Measurements from ENCODE around the gene C1QTNF8. TPM values are rescaled to one million over a fixed set of nuclear protein-coding genes. Genes with fewer than 3 reads are reported as not detected.

Gene C1QTNF8
- total and polyA plus RNA-seq, 4 donors = not detected

- H3K4me1 ChIP-seq (ENCODE audit: control insufficient read depth in 4 of 4, insufficient read depth in 4 of 4, low read length in 3 of 4) = peaks cover 23 to 53% (median 34%) of the 10 kb centered on the region in 4 donors
- H3K36me3 ChIP-seq (ENCODE audit: control insufficient read depth in 4 of 4, insufficient read depth in 3 of 4, low read depth in 1 of 4, low read length in 3 of 4) = no peaks in the 10 kb centered on the region
- peaks cover 0 to 23% (median 0%) of the 10 kb centered on the region in 4 donors for H3K27me3 ChIP-seq (ENCODE audit: control insufficient read depth in 4 of 4, insufficient read depth in 4 of 4, low read length in 3 of 4)
- peak overlapping the region in 1 of 2 donors; percentile 7 for H3K27ac ChIP-seq (ENCODE audit: low read depth in 1 of 2, low read length in 2 of 2)
- TF ChIP-seq ZBTB33 (IDR thresholded peaks at IDR 0.05) (no peak), YY1 (IDR thresholded peaks at IDR 0.05) (no peak), SP1 (IDR thresholded peaks at IDR 0.05) (no peak), MAX (IDR thresholded peaks at IDR 0.05) (no peak), JUND (IDR thresholded peaks at IDR 0.05) (no peak), EGR1 (IDR thresholded peaks at IDR 0.05; ENCODE audit: low read depth in 2 of 2) (no peak), HNF4G (IDR thresholded peaks at IDR 0.05) (no peak), HNF4A (conservative IDR thresholded peaks at IDR 0.05) (no peak), GABPA (IDR thresholded peaks at IDR 0.05 in 1 of 2, conservative IDR thresholded peaks at IDR 0.05 in 1 of 2) (no peak), FOXA2 (IDR thresholded peaks at IDR 0.05) (no peak), RAD21 (IDR thresholded peaks at IDR 0.05) (no peak), NR2F2 (IDR thresholded peaks at IDR 0.05) (no peak), RXRA (IDR thresholded peaks at IDR 0.05) (no peak), TAF1 (conservative IDR thresholded peaks at IDR 0.05) (no peak), FOXA1 (IDR thresholded peaks at IDR 0.05) (no peak)
- TF ChIP-seq, protein P1, sequence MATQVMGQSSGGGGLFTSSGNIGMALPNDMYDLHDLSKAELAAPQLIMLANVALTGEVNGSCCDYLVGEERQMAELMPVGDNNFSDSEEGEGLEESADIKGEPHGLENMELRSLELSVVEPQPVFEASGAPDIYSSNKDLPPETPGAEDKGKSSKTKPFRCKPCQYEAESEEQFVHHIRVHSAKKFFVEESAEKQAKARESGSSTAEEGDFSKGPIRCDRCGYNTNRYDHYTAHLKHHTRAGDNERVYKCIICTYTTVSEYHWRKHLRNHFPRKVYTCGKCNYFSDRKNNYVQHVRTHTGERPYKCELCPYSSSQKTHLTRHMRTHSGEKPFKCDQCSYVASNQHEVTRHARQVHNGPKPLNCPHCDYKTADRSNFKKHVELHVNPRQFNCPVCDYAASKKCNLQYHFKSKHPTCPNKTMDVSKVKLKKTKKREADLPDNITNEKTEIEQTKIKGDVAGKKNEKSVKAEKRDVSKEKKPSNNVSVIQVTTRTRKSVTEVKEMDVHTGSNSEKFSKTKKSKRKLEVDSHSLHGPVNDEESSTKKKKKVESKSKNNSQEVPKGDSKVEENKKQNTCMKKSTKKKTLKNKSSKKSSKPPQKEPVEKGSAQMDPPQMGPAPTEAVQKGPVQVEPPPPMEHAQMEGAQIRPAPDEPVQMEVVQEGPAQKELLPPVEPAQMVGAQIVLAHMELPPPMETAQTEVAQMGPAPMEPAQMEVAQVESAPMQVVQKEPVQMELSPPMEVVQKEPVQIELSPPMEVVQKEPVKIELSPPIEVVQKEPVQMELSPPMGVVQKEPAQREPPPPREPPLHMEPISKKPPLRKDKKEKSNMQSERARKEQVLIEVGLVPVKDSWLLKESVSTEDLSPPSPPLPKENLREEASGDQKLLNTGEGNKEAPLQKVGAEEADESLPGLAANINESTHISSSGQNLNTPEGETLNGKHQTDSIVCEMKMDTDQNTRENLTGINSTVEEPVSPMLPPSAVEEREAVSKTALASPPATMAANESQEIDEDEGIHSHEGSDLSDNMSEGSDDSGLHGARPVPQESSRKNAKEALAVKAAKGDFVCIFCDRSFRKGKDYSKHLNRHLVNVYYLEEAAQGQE (IDR thresholded peaks at IDR 0.05) = no peak
- TF ChIP-seq, protein P2, sequence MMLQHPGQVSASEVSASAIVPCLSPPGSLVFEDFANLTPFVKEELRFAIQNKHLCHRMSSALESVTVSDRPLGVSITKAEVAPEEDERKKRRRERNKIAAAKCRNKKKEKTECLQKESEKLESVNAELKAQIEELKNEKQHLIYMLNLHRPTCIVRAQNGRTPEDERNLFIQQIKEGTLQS (IDR thresholded peaks at IDR 0.05) = no peak
- H3K9ac ChIP-seq (ENCODE audit: low read depth in 1 of 2, low read length in 2 of 2) = no peak overlapping the region
- WGBS = 43% methylated on average over 36 of the region's 36 CpGs
- H3K9me3 ChIP-seq (ENCODE audit: control insufficient read depth in 4 of 4, low read length in 3 of 4) = no peaks in the 10 kb centered on the region
- no peak overlapping the region for H3K4me3 ChIP-seq (ENCODE audit: low read depth in 1 of 3, low read length in 3 of 3)
- DNase-seq (ENCODE audit: low spot score) = no peak
These were observed 18.0 kb downstream of the C1QTNF8 start for GRCh38 chr16:1077877-1078578.

Measured in liver (tissue), 9 donors.